Measurements from ENCODE around the gene TP53AIP1. TPM values are rescaled to one million over a fixed set of nuclear protein-coding genes. Genes with fewer than 3 reads are reported as not detected.

The TP53AIP1 gene
- not detected in 2 replicates for total RNA-seq (2014; rRNA removed; shearing (Covaris generic); ENCODE audit: low replicate concordance)

GRCh38 chr11:128942817-128943427, at the start of gene TP53AIP1:
Gene TP53AIP1, minus strand, starts transcription at chr11:128942871. Its CDS starts 5,053 bp downstream, at chr11:128937818.
- H4K20me1 ChIP-seq (ENCODE audit: insufficient read depth, low read depth, low read length) = no peaks in the 10 kb centered on the region
- H3K36me3 ChIP-seq (ENCODE audit: insufficient read depth, low read length) = no peaks in the 10 kb centered on the region
- no peak for DNase-seq
- H3K4me2 ChIP-seq (ENCODE audit: low read depth, low read length, poor library complexity, severe bottlenecking) = no peak within 1 kb of the TSS
- no peak within 1 kb of the TSS for H3K27ac ChIP-seq (ENCODE audit: low read length)
- H3K9me2 ChIP-seq (replicated peaks; ENCODE audit: insufficient read depth, low read length) = no peaks in the 10 kb centered on the region
- H3K79me2 ChIP-seq (ENCODE audit: low read length) = no peaks in the 10 kb centered on the region
- H3K4me1 ChIP-seq (ENCODE audit: low read length) = no peaks in the 10 kb centered on the region
- no peak within 1 kb of the TSS for H3K9ac ChIP-seq (ENCODE audit: low read length)
- no peaks in the 10 kb centered on the region for H3K9me3 ChIP-seq (ENCODE audit: low read length)
- no peaks in the 10 kb centered on the region for H3K27me3 ChIP-seq (ENCODE audit: low read length)
- no peak within 1 kb of the TSS for H2AFZ ChIP-seq (ENCODE audit: low read length)
- no peak within 1 kb of the TSS for H3K4me3 ChIP-seq (ENCODE audit: low read length)

- Histone ChIP-seq H2AFZ (ENCODE audit: low read length) (no peak overlapping the region), H3K4me3 (ENCODE audit: low read length) (no peak overlapping the region), H3K27me3 (ENCODE audit: low read length) (no peaks in the 10 kb centered on the region), H3K9ac (ENCODE audit: low read length) (no peak overlapping the region), H3K4me1 (ENCODE audit: low read length) (no peaks in the 10 kb centered on the region), H3K36me3 (ENCODE audit: insufficient read depth, low read length) (no peaks in the 10 kb centered on the region), H3K4me2 (ENCODE audit: low read depth, low read length, poor library complexity, severe bottlenecking) (no peak overlapping the region), H3K9me2 (replicated peaks; ENCODE audit: insufficient read depth, low read length) (no peaks in the 10 kb centered on the region), H3K9me3 (ENCODE audit: low read length) (no peaks in the 10 kb centered on the region), H3K27ac (ENCODE audit: low read length) (no peak overlapping the region), H4K20me1 (ENCODE audit: insufficient read depth, low read depth, low read length) (no peaks in the 10 kb centered on the region), H3K79me2 (ENCODE audit: low read length) (no peaks in the 10 kb centered on the region)
- no peak for DNase-seq
Measured at GRCh38 chr11:128988242-128988970, 45.7 kb upstream of the TP53AIP1 start.

GRCh38 chr11:128985880-128986279, 43.2 kb upstream of the TP53AIP1 start:
- DNase-seq = no peak
- no peak overlapping the region for H3K4me2 ChIP-seq (ENCODE audit: low read depth, low read length, poor library complexity, severe bottlenecking)
- no peak overlapping the region for H2AFZ ChIP-seq (ENCODE audit: low read length)
- no peak overlapping the region for H3K4me3 ChIP-seq (ENCODE audit: low read length)
- no peaks in the 10 kb centered on the region for H3K27me3 ChIP-seq (ENCODE audit: low read length)
- no peaks in the 10 kb centered on the region for H3K9me2 ChIP-seq (replicated peaks; ENCODE audit: insufficient read depth, low read length)
- no peaks in the 10 kb centered on the region for H3K79me2 ChIP-seq (ENCODE audit: low read length)
- no peaks in the 10 kb centered on the region for H3K36me3 ChIP-seq (ENCODE audit: insufficient read depth, low read length)
- H3K4me1 ChIP-seq (ENCODE audit: low read length) = no peaks in the 10 kb centered on the region
- H4K20me1 ChIP-seq (ENCODE audit: insufficient read depth, low read depth, low read length) = no peaks in the 10 kb centered on the region
- H3K9ac ChIP-seq (ENCODE audit: low read length) = no peak overlapping the region
- no peak overlapping the region for H3K27ac ChIP-seq (ENCODE audit: low read length)
- H3K9me3 ChIP-seq (ENCODE audit: low read length) = no peaks in the 10 kb centered on the region

GRCh38 chr11:128983023-128983422, 40.4 kb upstream of the TP53AIP1 start:
- H3K4me2 ChIP-seq (ENCODE audit: low read depth, low read length, poor library complexity, severe bottlenecking) = no peak overlapping the region
- H3K27me3 ChIP-seq (ENCODE audit: low read length) = no peaks in the 10 kb centered on the region
- no peak overlapping the region for H3K9ac ChIP-seq (ENCODE audit: low read length)
- no peaks in the 10 kb centered on the region for H3K79me2 ChIP-seq (ENCODE audit: low read length)
- no peak overlapping the region for H3K4me3 ChIP-seq (ENCODE audit: low read length)
- no peak overlapping the region for H2AFZ ChIP-seq (ENCODE audit: low read length)
- H3K9me3 ChIP-seq (ENCODE audit: low read length) = no peaks in the 10 kb centered on the region
- DNase-seq = no peak
- no peak overlapping the region for H3K27ac ChIP-seq (ENCODE audit: low read length)
- H3K9me2 ChIP-seq (replicated peaks; ENCODE audit: insufficient read depth, low read length) = no peaks in the 10 kb centered on the region
- H3K36me3 ChIP-seq (ENCODE audit: insufficient read depth, low read length) = no peaks in the 10 kb centered on the region
- H3K4me1 ChIP-seq (ENCODE audit: low read length) = no peaks in the 10 kb centered on the region
- no peaks in the 10 kb centered on the region for H4K20me1 ChIP-seq (ENCODE audit: insufficient read depth, low read depth, low read length)

GRCh38 chr11:128981254-128981653, 38.6 kb upstream of the TP53AIP1 start:
- H2AFZ ChIP-seq (ENCODE audit: low read length) = no peak overlapping the region
- DNase-seq = no peak

GRCh38 chr11:128970598-128971190, 28.0 kb upstream of the TP53AIP1 start:
- no peak overlapping the region for H3K27ac ChIP-seq (ENCODE audit: low read length)
- no peaks in the 10 kb centered on the region for H4K20me1 ChIP-seq (ENCODE audit: insufficient read depth, low read depth, low read length)
- H3K36me3 ChIP-seq (ENCODE audit: insufficient read depth, low read length) = no peaks in the 10 kb centered on the region
- no peak overlapping the region for H2AFZ ChIP-seq (ENCODE audit: low read length)
- no peak overlapping the region for H3K4me3 ChIP-seq (ENCODE audit: low read length)
- H3K9me3 ChIP-seq (ENCODE audit: low read length) = no peaks in the 10 kb centered on the region
- no peaks in the 10 kb centered on the region for H3K4me1 ChIP-seq (ENCODE audit: low read length)
- DNase-seq = no peak
- no peak overlapping the region for H3K4me2 ChIP-seq (ENCODE audit: low read depth, low read length, poor library complexity, severe bottlenecking)
- no peaks in the 10 kb centered on the region for H3K27me3 ChIP-seq (ENCODE audit: low read length)
- no peaks in the 10 kb centered on the region for H3K79me2 ChIP-seq (ENCODE audit: low read length)
- H3K9ac ChIP-seq (ENCODE audit: low read length) = no peak overlapping the region
- H3K9me2 ChIP-seq (replicated peaks; ENCODE audit: insufficient read depth, low read length) = no peaks in the 10 kb centered on the region

More at GRCh38 chr11:128981254-128981653, 38.6 kb upstream of the TP53AIP1 start:
- no peak overlapping the region for H3K27ac ChIP-seq (ENCODE audit: low read length)
- no peaks in the 10 kb centered on the region for H3K9me2 ChIP-seq (replicated peaks; ENCODE audit: insufficient read depth, low read length)
- H3K79me2 ChIP-seq (ENCODE audit: low read length) = no peaks in the 10 kb centered on the region
- H3K9ac ChIP-seq (ENCODE audit: low read length) = no peak overlapping the region
- no peaks in the 10 kb centered on the region for H3K9me3 ChIP-seq (ENCODE audit: low read length)
- no peaks in the 10 kb centered on the region for H4K20me1 ChIP-seq (ENCODE audit: insufficient read depth, low read depth, low read length)
- H3K4me3 ChIP-seq (ENCODE audit: low read length) = no peak overlapping the region
- H3K27me3 ChIP-seq (ENCODE audit: low read length) = no peaks in the 10 kb centered on the region
- H3K36me3 ChIP-seq (ENCODE audit: insufficient read depth, low read length) = no peaks in the 10 kb centered on the region
- no peaks in the 10 kb centered on the region for H3K4me1 ChIP-seq (ENCODE audit: low read length)
- no peak overlapping the region for H3K4me2 ChIP-seq (ENCODE audit: low read depth, low read length, poor library complexity, severe bottlenecking)

GRCh38 chr11:128968916-128969315, 26.2 kb upstream of the TP53AIP1 start:
- Histone ChIP-seq H3K36me3 (ENCODE audit: insufficient read depth, low read length) (no peaks in the 10 kb centered on the region), H3K9me3 (ENCODE audit: low read length) (no peaks in the 10 kb centered on the region), H3K27me3 (ENCODE audit: low read length) (no peaks in the 10 kb centered on the region), H3K9ac (ENCODE audit: low read length) (no peak overlapping the region), H3K4me1 (ENCODE audit: low read length) (no peaks in the 10 kb centered on the region), H3K4me3 (ENCODE audit: low read length) (no peak overlapping the region), H2AFZ (ENCODE audit: low read length) (no peak overlapping the region), H4K20me1 (ENCODE audit: insufficient read depth, low read depth, low read length) (no peaks in the 10 kb centered on the region), H3K9me2 (replicated peaks; ENCODE audit: insufficient read depth, low read length) (no peaks in the 10 kb centered on the region), H3K79me2 (ENCODE audit: low read length) (no peaks in the 10 kb centered on the region), H3K27ac (ENCODE audit: low read length) (no peak overlapping the region), H3K4me2 (ENCODE audit: low read depth, low read length, poor library complexity, severe bottlenecking) (no peak overlapping the region)
- no peak for DNase-seq

- no peak overlapping the region for H2AFZ ChIP-seq (ENCODE audit: low read length)
Measured at GRCh38 chr11:128967578-128967977, 24.9 kb upstream of the TP53AIP1 start.

More at GRCh38 chr11:128967578-128967977, 24.9 kb upstream of the TP53AIP1 start:
- no peak overlapping the region for H3K4me2 ChIP-seq (ENCODE audit: low read depth, low read length, poor library complexity, severe bottlenecking)
- no peak for DNase-seq
- H3K36me3 ChIP-seq (ENCODE audit: insufficient read depth, low read length) = no peaks in the 10 kb centered on the region
- no peaks in the 10 kb centered on the region for H3K9me2 ChIP-seq (replicated peaks; ENCODE audit: insufficient read depth, low read length)
- H3K79me2 ChIP-seq (ENCODE audit: low read length) = no peaks in the 10 kb centered on the region
- H3K27me3 ChIP-seq (ENCODE audit: low read length) = no peaks in the 10 kb centered on the region
- no peaks in the 10 kb centered on the region for H3K4me1 ChIP-seq (ENCODE audit: low read length)
- H3K27ac ChIP-seq (ENCODE audit: low read length) = no peak overlapping the region
- H4K20me1 ChIP-seq (ENCODE audit: insufficient read depth, low read depth, low read length) = no peaks in the 10 kb centered on the region
- H3K4me3 ChIP-seq (ENCODE audit: low read length) = no peak overlapping the region
- no peaks in the 10 kb centered on the region for H3K9me3 ChIP-seq (ENCODE audit: low read length)
- H3K9ac ChIP-seq (ENCODE audit: low read length) = no peak overlapping the region
